HuH-7.5 (cell line): ENCODE results near the gene TMEM11.

ENCODE experiments used
- DNase-seq: peaks from one replicate; pipeline ENCODE4 v3.0.0; 2011; ENCODE audit warnings: low spot score

The TMEM11 gene

GRCh38 chr17:21177854-21178600 is 35.9 kb downstream of the TMEM11 start:
- no peak for DNase-seq

- DNase-seq = no peak
Observed at GRCh38 chr17:21177401-21177800, 36.6 kb downstream of the TMEM11 start.

- DNase-seq = no peak
Observed at GRCh38 chr17:21176773-21177395, 37.1 kb downstream of the TMEM11 start.

GRCh38 chr17:21174713-21175112 is 39.2 kb downstream of the TMEM11 start:
- DNase-seq = no peak

GRCh38 chr17:21174186-21174585 is 39.8 kb downstream of the TMEM11 start:
- DNase-seq = no peak

GRCh38 chr17:21173543-21173942 is 40.4 kb downstream of the TMEM11 start:
- DNase-seq = no peak

- DNase-seq = no peak
Observed at GRCh38 chr17:21172846-21173245, 41.1 kb downstream of the TMEM11 start.

- DNase-seq = no peak
Observed at GRCh38 chr17:21171970-21172510, 41.9 kb downstream of the TMEM11 start.

- DNase-seq = no peak
Observed at GRCh38 chr17:21171309-21171922, 42.5 kb downstream of the TMEM11 start.

- no peak for DNase-seq
Observed at GRCh38 chr17:21170809-21171208, 43.2 kb downstream of the TMEM11 start.

- no peak for DNase-seq
Observed at GRCh38 chr17:21169496-21169895, 44.5 kb downstream of the TMEM11 start.

GRCh38 chr17:21168555-21168865 is 45.5 kb downstream of the TMEM11 start:
- no peak for DNase-seq

- DNase-seq = no peak
Observed at GRCh38 chr17:21167303-21167702, 46.7 kb downstream of the TMEM11 start.

GRCh38 chr17:21166595-21167210 is 47.3 kb downstream of the TMEM11 start:
- no peak for DNase-seq

- DNase-seq = no peak
Observed at GRCh38 chr17:21165922-21166594, 47.9 kb downstream of the TMEM11 start.

GRCh38 chr17:21164620-21165019 is 49.3 kb downstream of the TMEM11 start:
- no peak for DNase-seq

- no peak for DNase-seq
Observed at GRCh38 chr17:21164216-21164615, 49.7 kb downstream of the TMEM11 start.

- no peak for DNase-seq
Observed at GRCh38 chr17:21163101-21163500, 50.9 kb downstream of the TMEM11 start.

GRCh38 chr17:21162394-21162775 is 51.6 kb downstream of the TMEM11 start:
- DNase-seq = no peak

GRCh38 chr17:21161498-21162393 is 52.2 kb downstream of the TMEM11 start:
- no peak for DNase-seq

GRCh38 chr17:21160401-21160800 is 53.6 kb downstream of the TMEM11 start:
- DNase-seq = no peak
